GM21576 (cell line): ENCODE measurements around the gene SCNN1B.
"Not testable (repeated sequence)": the region's sequence is repeated elsewhere in the genome, so short reads cannot be mapped to it uniquely, and the experiment has no call there.

Experiments
- ATAC-seq: cut with Tn5 transposase; IDR thresholded peaks from one replicate; pipeline ENCODE4 v1.9.1; 2021; ENCODE audit warnings: mild to moderate bottlenecking, moderate library complexity; ENCODE audit not compliant: unreplicated experiment

SCNN1B gene

GRCh38 chr16:23302045-23302956, at the start of gene SCNN1B:
TSS of gene SCNN1B (plus strand) at chr16:23302302. CDS start at chr16:23348600, 46,298 bp downstream.
- no peak for ATAC-seq

GRCh38 chr16:23252310-23252709, 49.8 kb upstream of the SCNN1B start:
- ATAC-seq = no peak

- ATAC-seq = not testable (repeated sequence)
These were observed 48.5 kb upstream of the SCNN1B start for GRCh38 chr16:23253650-23254049.

- ATAC-seq = no peak
These were observed 47.8 kb upstream of the SCNN1B start for GRCh38 chr16:23254338-23254737.

GRCh38 chr16:23255000-23255399, 47.1 kb upstream of the SCNN1B start:
- ATAC-seq = no peak

- ATAC-seq = no peak
These were observed 45.7 kb upstream of the SCNN1B start for GRCh38 chr16:23256440-23256839.

GRCh38 chr16:23257682-23258081, 44.4 kb upstream of the SCNN1B start:
- no peak for ATAC-seq

- ATAC-seq = no peak
These were observed 43.2 kb upstream of the SCNN1B start for GRCh38 chr16:23258919-23259237.

- no peak for ATAC-seq
These were observed 34.5 kb upstream of the SCNN1B start for GRCh38 chr16:23267647-23268046.

- no peak for ATAC-seq
These were observed 33.5 kb upstream of the SCNN1B start for GRCh38 chr16:23268561-23268960.

GRCh38 chr16:23269248-23269953, 32.7 kb upstream of the SCNN1B start:
- no peak for ATAC-seq

- ATAC-seq = no peak
These were observed 31.4 kb upstream of the SCNN1B start for GRCh38 chr16:23270654-23271053.

- no peak for ATAC-seq
These were observed 27.1 kb upstream of the SCNN1B start for GRCh38 chr16:23274968-23275367.

GRCh38 chr16:23276821-23277220, 25.3 kb upstream of the SCNN1B start:
- ATAC-seq = no peak

- ATAC-seq = no peak
These were observed 24.1 kb upstream of the SCNN1B start for GRCh38 chr16:23278031-23278430.

GRCh38 chr16:23279721-23280153, 22.4 kb upstream of the SCNN1B start:
- no peak for ATAC-seq

- no peak for ATAC-seq
These were observed 21.6 kb upstream of the SCNN1B start for GRCh38 chr16:23280483-23280967.

- ATAC-seq = no peak
These were observed 19.5 kb upstream of the SCNN1B start for GRCh38 chr16:23282568-23282967.

- ATAC-seq = no peak
These were observed 18.5 kb upstream of the SCNN1B start for GRCh38 chr16:23283571-23283970.

- no peak for ATAC-seq
These were observed 17.5 kb upstream of the SCNN1B start for GRCh38 chr16:23284584-23284983.

GRCh38 chr16:23286131-23286532, 16.0 kb upstream of the SCNN1B start:
- ATAC-seq = no peak

GRCh38 chr16:23288209-23288608, 13.9 kb upstream of the SCNN1B start:
- no peak for ATAC-seq
